Prostate gland (tissue), 2 donors: ENCODE results near the gene ETNPPL.

Source experiments
- POLR2A ChIP-seq: fragments of 450-650 bp; IDR thresholded peaks from one replicate; pipeline ENCODE4 v1.6.1; 2016; ENCODE audit warnings: antibody characterized with exemption, mild to moderate bottlenecking
- POLR2AphosphoS5 ChIP-seq: sonication (generic); formaldehyde crosslinking; IDR thresholded peaks from one replicate; pipeline ENCODE4 v1.6.1; 2017; ENCODE audit warnings: antibody characterized with exemption
- TF ChIP-seq, protein P1 (sequence below), 4 experiments: fragments of 200-600 bp in 2 of 4; fragments of 450-650 bp in 2 of 4; sonication (generic) in 2 of 4; IDR thresholded peaks; 1 replicate in 3 of 4; 2 replicates in 1 of 4; pipeline ENCODE4 v1.5.1; 2016 to 2019; ENCODE audit warnings: antibody characterized with exemption in 4 of 4, mild to moderate bottlenecking in 2 of 4, moderate library complexity in 2 of 4

DNA sequence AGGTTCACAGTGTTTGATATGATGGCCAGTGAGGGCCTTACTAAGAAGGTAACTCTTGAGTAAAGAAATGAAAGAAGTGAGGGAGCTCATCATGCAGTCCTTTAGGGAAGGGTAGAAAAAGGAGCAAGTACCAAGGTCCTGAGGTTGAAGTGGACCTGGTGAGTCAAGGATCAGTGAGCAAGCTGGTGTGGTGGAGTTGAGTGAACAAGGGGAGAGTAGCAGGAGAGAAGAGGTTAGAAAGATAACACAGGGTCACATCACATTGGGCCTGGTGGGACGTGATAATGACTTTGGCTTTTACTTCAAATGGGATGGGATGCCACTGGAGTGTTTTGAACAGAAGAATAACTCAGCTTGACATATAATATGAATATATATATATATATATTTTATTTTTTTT is 67.8 kb downstream of the ETNPPL start:
- TF ChIP-seq, protein P1, sequence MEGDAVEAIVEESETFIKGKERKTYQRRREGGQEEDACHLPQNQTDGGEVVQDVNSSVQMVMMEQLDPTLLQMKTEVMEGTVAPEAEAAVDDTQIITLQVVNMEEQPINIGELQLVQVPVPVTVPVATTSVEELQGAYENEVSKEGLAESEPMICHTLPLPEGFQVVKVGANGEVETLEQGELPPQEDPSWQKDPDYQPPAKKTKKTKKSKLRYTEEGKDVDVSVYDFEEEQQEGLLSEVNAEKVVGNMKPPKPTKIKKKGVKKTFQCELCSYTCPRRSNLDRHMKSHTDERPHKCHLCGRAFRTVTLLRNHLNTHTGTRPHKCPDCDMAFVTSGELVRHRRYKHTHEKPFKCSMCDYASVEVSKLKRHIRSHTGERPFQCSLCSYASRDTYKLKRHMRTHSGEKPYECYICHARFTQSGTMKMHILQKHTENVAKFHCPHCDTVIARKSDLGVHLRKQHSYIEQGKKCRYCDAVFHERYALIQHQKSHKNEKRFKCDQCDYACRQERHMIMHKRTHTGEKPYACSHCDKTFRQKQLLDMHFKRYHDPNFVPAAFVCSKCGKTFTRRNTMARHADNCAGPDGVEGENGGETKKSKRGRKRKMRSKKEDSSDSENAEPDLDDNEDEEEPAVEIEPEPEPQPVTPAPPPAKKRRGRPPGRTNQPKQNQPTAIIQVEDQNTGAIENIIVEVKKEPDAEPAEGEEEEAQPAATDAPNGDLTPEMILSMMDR (IDR thresholded peaks at IDR 0.05), result no peak
- TF ChIP-seq POLR2A, result no peak
- no peak for TF ChIP-seq POLR2AphosphoS5
